AG10803 (cell line): ENCODE measurements around the gene GPR39.

Source experiments
- DNase-seq: peaks from one replicate; pipeline ENCODE4 v3.0.0; 2010; ENCODE audit warnings: low read depth
- H3K4me3 ChIP-seq: 2 replicates; pipeline ENCODE4 v1.5.1; 2011; ENCODE audit warnings: mild to moderate bottlenecking, low read length, control low read depth
- CTCF ChIP-seq: conservative IDR thresholded peaks from 2 replicates; pipeline ENCODE4 v1.5.1; 2011; ENCODE audit warnings: mild to moderate bottlenecking, low read length, control low read depth, inconsistent platforms

GPR39 gene

GRCh38 chr2:132589966-132590365, 173.4 kb downstream of the GPR39 start:
- DNase-seq = no peak
- no peak overlapping the region for H3K4me3 ChIP-seq
- TF ChIP-seq CTCF = no peak

GRCh38 chr2:132593171-132593570, 176.6 kb downstream of the GPR39 start:
- TF ChIP-seq CTCF = no peak
- H3K4me3 ChIP-seq = no peak overlapping the region
- no peak for DNase-seq

DNA sequence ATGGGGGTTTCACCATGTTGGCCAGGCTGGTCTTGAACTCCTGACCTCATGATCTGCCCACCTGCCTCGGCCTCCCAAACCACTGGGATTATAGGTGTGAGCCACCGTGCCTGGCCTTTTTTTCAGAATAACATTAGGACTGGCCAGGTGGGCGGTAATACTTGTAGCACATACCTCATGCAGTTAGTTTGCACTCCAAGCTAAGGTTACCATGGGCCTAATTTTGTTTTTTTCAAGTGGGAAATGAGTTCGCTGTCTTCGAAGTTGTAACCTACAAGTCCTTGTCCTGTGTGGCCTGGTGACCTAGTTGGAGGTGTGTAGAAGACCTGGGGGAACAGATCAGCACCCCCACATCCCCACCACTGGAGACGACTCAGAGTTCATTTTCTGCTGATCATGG, 178.6 kb downstream of the GPR39 start:
- H3K4me3 ChIP-seq = no peak overlapping the region
- no peak for TF ChIP-seq CTCF
- no peak for DNase-seq

- no peak overlapping the region for H3K4me3 ChIP-seq
These were observed 179.1 kb downstream of the GPR39 start for GRCh38 chr2:132595693-132596092.

GRCh38 chr2:132597166-132597565, 180.6 kb downstream of the GPR39 start:
- no peak overlapping the region for H3K4me3 ChIP-seq
- DNase-seq = no peak
- no peak for TF ChIP-seq CTCF

More at GRCh38 chr2:132595693-132596092, 179.1 kb downstream of the GPR39 start:
- no peak for TF ChIP-seq CTCF
- DNase-seq = no peak

DNA sequence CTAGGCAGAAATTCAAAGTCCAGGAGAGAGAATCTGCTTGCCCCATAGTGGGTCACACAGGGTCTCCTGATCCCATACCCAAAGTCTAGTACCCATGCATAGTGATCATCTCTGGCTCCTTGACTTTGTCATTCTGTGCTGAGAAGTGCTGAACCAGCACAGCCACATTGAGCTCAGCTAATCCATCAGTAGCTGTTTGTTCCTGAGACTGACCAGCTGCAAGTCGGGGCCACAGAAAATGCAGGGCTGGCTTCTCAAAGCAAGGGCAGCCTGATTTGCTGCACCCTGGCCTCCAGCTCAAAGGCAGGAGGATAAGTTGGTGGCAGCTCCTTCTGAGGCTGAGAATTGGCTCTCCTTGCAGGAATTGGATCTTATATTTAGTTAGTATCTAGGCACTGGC, 181.2 kb downstream of the GPR39 start:
- TF ChIP-seq CTCF = no peak
- DNase-seq = no peak

DNA sequence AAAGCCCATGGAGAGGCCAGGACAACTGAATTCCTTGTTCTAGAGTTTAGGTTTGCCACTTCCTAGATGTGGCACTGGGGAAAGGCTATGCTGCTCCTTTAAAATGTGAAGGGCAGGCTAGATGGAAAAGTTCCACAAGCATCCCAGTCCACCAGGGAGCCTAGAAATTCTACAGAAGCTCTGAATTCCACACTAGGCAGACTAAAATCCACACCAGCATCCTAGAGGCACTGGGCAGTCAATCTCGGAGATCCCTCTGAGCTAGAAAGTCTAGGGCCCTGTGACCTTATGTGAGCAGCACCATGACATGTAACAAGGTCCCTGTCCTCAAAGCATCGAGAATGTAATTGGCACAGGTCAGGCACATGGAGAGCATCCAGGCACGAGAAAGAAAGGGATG, 181.9 kb downstream of the GPR39 start:
- no peak for DNase-seq

More for the DNA sequence above, 181.2 kb downstream of the GPR39 start:
- H3K4me3 ChIP-seq = no peak overlapping the region

More for the DNA sequence above, 181.9 kb downstream of the GPR39 start:
- no peak for TF ChIP-seq CTCF
- H3K4me3 ChIP-seq = no peak overlapping the region
